Measurements from ENCODE around the gene PLEKHG2. TPM values are rescaled to one million over a fixed set of nuclear protein-coding genes. Genes with fewer than 3 reads are reported as not detected.

Gene PLEKHG2
- total and polyA plus RNA-seq, 9 of the 15 experiments (the other 6 are each of a cell fraction or from before 2014, with no cell fraction given), result 0.98 to 45.7 (median 9.8) TPM

DNA sequence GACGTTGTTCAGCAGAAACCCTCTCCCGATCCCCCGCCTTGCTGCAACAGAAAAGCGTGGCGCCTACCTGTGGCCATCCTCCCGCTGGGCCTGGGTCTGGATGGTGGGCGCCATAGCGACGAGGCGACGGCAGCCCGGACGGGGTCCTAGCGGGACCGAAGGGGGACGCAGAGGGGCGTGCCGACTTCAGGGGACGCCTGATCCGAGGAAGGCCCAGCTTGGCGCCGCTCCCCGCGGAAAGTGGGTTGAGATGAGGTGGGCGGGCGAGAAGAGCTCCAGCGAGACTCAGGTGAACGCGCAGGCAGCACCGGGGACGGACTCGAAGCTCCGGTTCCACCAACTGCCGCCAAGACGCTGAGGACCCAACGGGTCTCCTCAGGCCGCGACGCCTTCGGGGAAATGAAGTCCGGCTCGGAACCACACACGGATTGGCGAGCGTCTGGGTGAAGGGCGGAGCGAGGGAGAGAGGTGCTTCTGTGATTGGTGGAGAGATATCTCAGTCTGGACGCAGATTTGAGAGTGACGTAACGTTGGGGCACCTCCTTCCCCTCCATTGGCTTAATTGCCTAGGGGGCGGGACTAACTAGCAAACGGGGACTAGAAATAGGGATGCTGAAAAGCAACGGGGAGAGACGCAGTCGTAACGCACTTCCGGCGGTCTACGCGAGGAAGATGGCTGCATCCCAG, 21.6 kb upstream of the PLEKHG2 start, which contains the start of the genes MED29 and PAF1 (continued):
- no peak for TF ChIP-seq CHD7 (IDR thresholded peaks at IDR 0.05; ENCODE audit: low read depth, low read length)
- TF ChIP-seq MXI1 (IDR thresholded peaks at IDR 0.05; ENCODE audit: low read depth, low read length), result no peak
- TF ChIP-seq, protein P1, sequence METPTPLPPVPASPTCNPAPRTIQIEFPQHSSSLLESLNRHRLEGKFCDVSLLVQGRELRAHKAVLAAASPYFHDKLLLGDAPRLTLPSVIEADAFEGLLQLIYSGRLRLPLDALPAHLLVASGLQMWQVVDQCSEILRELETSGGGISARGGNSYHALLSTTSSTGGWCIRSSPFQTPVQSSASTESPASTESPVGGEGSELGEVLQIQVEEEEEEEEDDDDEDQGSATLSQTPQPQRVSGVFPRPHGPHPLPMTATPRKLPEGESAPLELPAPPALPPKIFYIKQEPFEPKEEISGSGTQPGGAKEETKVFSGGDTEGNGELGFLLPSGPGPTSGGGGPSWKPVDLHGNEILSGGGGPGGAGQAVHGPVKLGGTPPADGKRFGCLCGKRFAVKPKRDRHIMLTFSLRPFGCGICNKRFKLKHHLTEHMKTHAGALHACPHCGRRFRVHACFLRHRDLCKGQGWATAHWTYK (CRISPR knock-in tag; IDR thresholded peaks at IDR 0.05), result peak; percentile 61; the same call in 1 of the 2 replicates
- TF ChIP-seq RFX5 (IDR thresholded peaks at IDR 0.05; ENCODE audit: low read depth, low read length), result no peak
- TF ChIP-seq ETV5 (CRISPR knock-in tag; IDR thresholded peaks at IDR 0.05; ENCODE audit: low read depth), result peak; percentile 76
- TF ChIP-seq TRIM28 (IDR thresholded peaks at IDR 0.05), result 0 out of 2 replicates have a peak, but pooled peaks have one; percentile 31
- peak; percentile 96 for TF ChIP-seq POLR2G (IDR thresholded peaks at IDR 0.05; ENCODE audit: low read depth, low read length)
- TF ChIP-seq CREB1 (IDR thresholded peaks at IDR 0.05), result peak; percentile 88
- peak; percentile 95 for TF ChIP-seq CREB1 (CRISPR knock-in tag; IDR thresholded peaks at IDR 0.05)
- TF ChIP-seq ZNF316 (IDR thresholded peaks at IDR 0.05), result no peak; the same call in 1 of the 2 replicates
- TF ChIP-seq ZBED1 (IDR thresholded peaks at IDR 0.05), result no peak
- TF ChIP-seq GTF2A2 (tag; IDR thresholded peaks at IDR 0.05), result peak; percentile 11; the same call in 1 of the 2 replicates
- peak; percentile 71; the same call in 1 of the 2 replicates for TF ChIP-seq TOE1 (IDR thresholded peaks at IDR 0.05; ENCODE audit: borderline replicate concordance)
- no peak for TF ChIP-seq TOE1 (CRISPR knock-in tag; IDR thresholded peaks at IDR 0.05; ENCODE audit: borderline replicate concordance, low read depth)
- TF ChIP-seq, protein P2, sequence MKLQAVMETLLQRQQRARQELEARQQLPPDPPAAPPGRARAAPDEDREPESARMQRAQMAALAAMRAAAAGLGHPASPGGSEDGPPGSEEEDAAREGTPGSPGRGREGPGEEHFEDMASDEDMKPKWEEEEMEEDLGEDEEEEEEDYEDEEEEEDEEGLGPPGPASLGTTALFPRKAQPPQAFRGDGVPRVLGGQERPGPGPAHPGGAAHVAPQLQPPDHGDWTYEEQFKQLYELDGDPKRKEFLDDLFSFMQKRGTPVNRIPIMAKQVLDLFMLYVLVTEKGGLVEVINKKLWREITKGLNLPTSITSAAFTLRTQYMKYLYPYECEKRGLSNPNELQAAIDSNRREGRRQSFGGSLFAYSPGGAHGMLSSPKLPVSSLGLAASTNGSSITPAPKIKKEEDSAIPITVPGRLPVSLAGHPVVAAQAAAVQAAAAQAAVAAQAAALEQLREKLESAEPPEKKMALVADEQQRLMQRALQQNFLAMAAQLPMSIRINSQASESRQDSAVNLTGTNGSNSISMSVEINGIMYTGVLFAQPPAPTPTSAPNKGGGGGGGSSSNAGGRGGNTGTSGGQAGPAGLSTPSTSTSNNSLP (IDR thresholded peaks at IDR 0.05; ENCODE audit: borderline replicate concordance, low read depth, low read length), result no peak
